GM10248 (cell line): ENCODE data around the gene ADAM11.
"Not testable (repeated sequence)": the region's sequence is repeated elsewhere in the genome, so short reads cannot be mapped to it uniquely, and the experiment has no call there.

Experiments
- CTCF ChIA-PET: fragments of 300-600 bp; sonication (Branson Sonifier 250); formaldehyde crosslinking; extraction: SDS; loops from one replicate; lab custom pipeline; 2021; ENCODE audit warnings: antibody characterized with exemption; lab: Yijun Ruan, JAX
- POLR2A ChIA-PET: fragments of 350-650 bp; sonication (Branson Sonifier 250); formaldehyde crosslinking; extraction: SDS; loops from one replicate; lab custom pipeline; 2020; ENCODE audit warnings: antibody characterized with exemption; lab: Yijun Ruan, JAX
- DNase-seq: peaks from one replicate; pipeline ENCODE4 v3.0.0; 2012; ENCODE audit errors: extremely low spot score
- TF ChIP-seq, protein P1 (sequence below): IDR thresholded peaks from 2 replicates; pipeline ENCODE4 v1.5.1; 2012; ENCODE audit warnings: mild to moderate bottlenecking, low read depth; ENCODE audit errors: extremely low read depth, missing control alignments, control extremely low read depth

ADAM11 gene

GRCh38 chr17:44751331-44751730 is 7.5 kb upstream of the ADAM11 start:
- DNase-seq: no peak
- TF ChIP-seq, protein P1, sequence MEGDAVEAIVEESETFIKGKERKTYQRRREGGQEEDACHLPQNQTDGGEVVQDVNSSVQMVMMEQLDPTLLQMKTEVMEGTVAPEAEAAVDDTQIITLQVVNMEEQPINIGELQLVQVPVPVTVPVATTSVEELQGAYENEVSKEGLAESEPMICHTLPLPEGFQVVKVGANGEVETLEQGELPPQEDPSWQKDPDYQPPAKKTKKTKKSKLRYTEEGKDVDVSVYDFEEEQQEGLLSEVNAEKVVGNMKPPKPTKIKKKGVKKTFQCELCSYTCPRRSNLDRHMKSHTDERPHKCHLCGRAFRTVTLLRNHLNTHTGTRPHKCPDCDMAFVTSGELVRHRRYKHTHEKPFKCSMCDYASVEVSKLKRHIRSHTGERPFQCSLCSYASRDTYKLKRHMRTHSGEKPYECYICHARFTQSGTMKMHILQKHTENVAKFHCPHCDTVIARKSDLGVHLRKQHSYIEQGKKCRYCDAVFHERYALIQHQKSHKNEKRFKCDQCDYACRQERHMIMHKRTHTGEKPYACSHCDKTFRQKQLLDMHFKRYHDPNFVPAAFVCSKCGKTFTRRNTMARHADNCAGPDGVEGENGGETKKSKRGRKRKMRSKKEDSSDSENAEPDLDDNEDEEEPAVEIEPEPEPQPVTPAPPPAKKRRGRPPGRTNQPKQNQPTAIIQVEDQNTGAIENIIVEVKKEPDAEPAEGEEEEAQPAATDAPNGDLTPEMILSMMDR: no peak
- CTCF ChIA-PET: interaction anchor here (3.3 kb wide), 1 partner anchor 23 kb away, joined by 10 read pairs; no protein-coding TSS in a partner anchor
- POLR2A ChIA-PET: no interaction called here

DNA sequence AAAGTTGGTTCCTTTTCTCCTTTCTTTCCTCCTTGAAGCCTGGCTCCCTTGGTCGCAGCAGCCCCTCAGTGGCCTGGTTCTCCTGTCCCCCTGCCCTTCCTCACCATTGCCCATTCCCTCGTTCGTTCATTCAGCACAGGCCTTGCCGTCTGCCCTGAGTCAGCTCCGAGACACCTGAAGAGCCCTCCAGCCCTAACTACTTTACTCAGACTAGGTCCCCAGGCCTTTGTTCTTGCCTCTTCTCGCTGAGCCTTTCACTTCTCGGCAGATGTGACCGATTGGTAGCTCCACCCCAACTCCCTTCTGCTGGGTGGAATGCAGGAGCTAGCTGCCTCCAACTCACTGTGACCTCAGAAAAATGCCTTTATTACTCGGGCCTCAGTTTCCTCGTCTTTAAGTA is 7.0 kb upstream of the ADAM11 start:
- DNase-seq: no peak
- CTCF ChIA-PET: interaction anchor here (1.4 to 3.3 kb wide), 2 partner anchors 22 to 28 kb away, joined by 4 to 10 read pairs; no protein-coding TSS in a partner anchor
- TF ChIP-seq, protein P1: no peak
- POLR2A ChIA-PET: no interaction called here

GRCh38 chr17:44752953-44753861 is 5.6 kb upstream of the ADAM11 start:
- POLR2A ChIA-PET: interaction anchor here (0.5 to 0.6 kb wide), 2 partner anchors 241 to 287 kb away, joined by 3 to 5 read pairs; no protein-coding TSS in a partner anchor
- DNase-seq: no peak
- TF ChIP-seq, protein P1: no peak
- CTCF ChIA-PET: interaction anchor here (1.1 to 3.3 kb wide), 3 partner anchors 9 to 26 kb away, joined by 3 to 10 read pairs (median 4); no protein-coding TSS in a partner anchor

GRCh38 chr17:44754276-44754675 is 4.5 kb upstream of the ADAM11 start:
- DNase-seq: no peak
- POLR2A ChIA-PET: no interaction called here
- TF ChIP-seq, protein P1: no peak
- CTCF ChIA-PET: interaction anchor here (1.1 to 3.3 kb wide), 2 partner anchors 8 to 20 kb away, joined by 3 to 10 read pairs; no protein-coding TSS in a partner anchor

DNA sequence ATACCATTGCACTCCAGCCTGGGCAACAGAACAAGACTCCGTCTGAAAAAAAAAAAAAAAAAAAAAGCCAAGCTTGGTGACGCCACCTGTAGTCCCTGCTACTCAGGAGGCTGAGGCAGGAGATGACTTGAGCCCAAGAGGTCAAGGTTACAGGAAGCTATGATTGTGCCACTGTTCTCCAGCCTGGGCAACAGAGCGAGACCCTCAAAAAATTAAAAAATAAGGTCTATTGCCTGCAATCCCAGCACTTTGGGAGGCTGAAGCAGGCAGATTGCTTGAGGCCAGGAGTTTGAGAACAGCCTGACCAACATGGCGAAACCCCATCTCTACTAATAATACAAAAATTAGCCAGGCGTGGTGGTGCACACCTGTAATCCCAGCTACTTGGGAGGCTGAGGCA is 3.6 kb upstream of the ADAM11 start:
- CTCF ChIA-PET, DNase-seq: not testable (repeated sequence)
- POLR2A ChIA-PET: interaction anchor here (0.6 kb wide), 1 partner anchor 11 kb away, joined by 4 read pairs; no protein-coding TSS in a partner anchor

DNA sequence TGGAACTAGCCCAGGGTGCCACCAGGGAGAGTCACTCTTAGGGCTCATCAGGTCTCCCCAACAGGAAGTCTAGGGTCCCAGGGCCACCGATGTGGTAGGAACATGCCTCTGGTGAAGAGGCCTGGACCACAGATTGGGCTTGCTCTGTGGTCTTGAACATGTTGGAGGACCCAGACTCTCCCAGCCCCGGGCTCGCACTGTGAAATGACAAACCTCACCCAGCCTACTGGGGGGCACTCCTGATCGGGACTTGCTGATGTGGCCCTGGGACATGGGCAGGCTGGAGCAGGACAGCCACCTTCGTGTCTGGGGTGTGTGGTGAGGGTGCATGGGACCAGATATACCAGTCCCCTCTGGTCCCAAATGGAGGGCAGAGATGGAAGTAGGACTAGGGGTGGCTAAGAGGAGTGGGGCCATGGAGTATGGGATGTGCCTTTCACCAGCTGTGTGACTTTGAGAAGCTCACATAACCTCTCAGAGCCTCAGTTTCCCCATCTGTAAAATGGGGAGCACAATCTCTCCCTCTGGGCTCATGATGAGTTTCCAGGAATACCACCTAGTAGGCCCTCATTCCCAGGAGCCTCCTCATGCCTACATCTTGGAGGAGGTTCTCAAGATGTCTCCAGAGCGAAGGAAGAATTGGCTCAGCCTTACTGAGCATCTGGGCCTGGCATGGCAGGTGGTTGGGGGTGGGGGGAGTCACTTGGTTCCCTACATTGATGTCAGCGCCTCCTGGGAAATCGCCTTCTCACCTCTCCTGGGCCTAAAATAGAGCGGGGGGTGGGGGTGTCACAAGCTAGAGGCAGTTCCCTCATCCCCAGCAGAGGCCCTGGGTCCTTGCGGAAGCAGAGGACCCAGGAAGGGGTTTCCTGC is 1.5 kb upstream of the ADAM11 start:
- TF ChIP-seq, protein P1: no peak
- no peak for DNase-seq
- ChIA-PET POLR2A (no interaction called here), CTCF (interaction anchor here (0.6 kb wide), 1 partner anchor 18 kb away, joined by 3 read pairs; no protein-coding TSS in a partner anchor)
